K562 (cell line): ENCODE results near the gene LETM1. TPM values are rescaled to one million over a fixed set of nuclear protein-coding genes. Genes with fewer than 3 reads are reported as not detected.

Experiments used
- BRCA1 ChIP-seq, 2 experiments: fragments of 450-650 bp in 1 of 2; sonication (generic) in 1 of 2; formaldehyde crosslinking in 1 of 2; IDR thresholded peaks; 2 replicates each; pipeline versions ENCODE4 v1.5.0 to v1.6.1; 2017 to 2020; ENCODE audit warnings: mild to moderate bottlenecking in 1 of 2, missing genetic modification reagents in 1 of 2
- CBFA2T2 ChIP-seq: fragments of 450-650 bp; conservative IDR thresholded peaks from 2 replicates; pipeline ENCODE4 v1.6.1; 2017; ENCODE audit warnings: mild to moderate bottlenecking
- CBX3 ChIP-seq, 2 experiments: IDR thresholded peaks; 1 replicate in 1 of 2; 2 replicates in 1 of 2; pipeline ENCODE4 v1.6.1; 2012; ENCODE audit warnings: inconsistent platforms in 2 of 2, low read length in 2 of 2, borderline replicate concordance in 1 of 2, control low read depth in 1 of 2
- CTBP1 ChIP-seq: fragments of 450-650 bp; IDR thresholded peaks from 2 replicates; pipeline ENCODE4 v1.6.1; 2016; ENCODE audit warnings: borderline replicate concordance
- E2F4 ChIP-seq: sonication (generic); formaldehyde crosslinking; IDR thresholded peaks from 2 replicates; pipeline ENCODE4 v1.8.0; 2022; ENCODE audit warnings: mild to moderate bottlenecking, low read depth, missing genetic modification reagents
- EGR1 ChIP-seq: fragments of 450-650 bp; conservative IDR thresholded peaks from 2 replicates; pipeline ENCODE4 v1.6.1; 2017; ENCODE audit warnings: mild to moderate bottlenecking
- ESRRA ChIP-seq: fragments of 450-650 bp; IDR thresholded peaks from 2 replicates; pipeline ENCODE4 v1.6.1; 2014; ENCODE audit warnings: low read depth, mild to moderate bottlenecking, moderate library complexity, borderline replicate concordance
- ETV1 ChIP-seq: fragments of 450-650 bp; conservative IDR thresholded peaks from 2 replicates; pipeline ENCODE4 v1.6.1; 2016; ENCODE audit warnings: missing genetic modification characterization, control low read depth, low read depth, missing compliant biosample characterization
- FUS ChIP-seq: fragments of 200-400 bp; formaldehyde crosslinking; optimal IDR thresholded peaks from 2 replicates; pipeline ENCODE3; 2017; ENCODE audit warnings: low read depth, low read length
- HNRNPLL ChIP-seq: fragments of 200-400 bp; formaldehyde crosslinking; IDR thresholded peaks from 2 replicates; pipeline ENCODE4 v1.6.1; 2017; ENCODE audit warnings: low read length, low read depth, mild to moderate bottlenecking; ENCODE audit not compliant: poor library complexity, severe bottlenecking
- JUND ChIP-seq, 2 experiments: IDR thresholded peaks; 2 replicates in 1 of 2; 3 replicates in 1 of 2; pipeline ENCODE4 v1.6.1; 2011; ENCODE audit warnings: borderline replicate concordance in 2 of 2, low read depth in 2 of 2, low read length in 2 of 2, improper control_type of control experiment in 1 of 2, missing biosample characterization in 1 of 2, missing genetic modification characterization in 1 of 2, missing genetic modification reagents in 1 of 2
- KDM1A ChIP-seq, 2 experiments: fragments of 450-650 bp; IDR thresholded peaks; 2 replicates each; pipeline ENCODE4 v1.6.1; 2016; ENCODE audit warnings: mild to moderate bottlenecking in 2 of 2
- KLF16 ChIP-seq: IDR thresholded peaks from 2 replicates; pipeline ENCODE4 v1.6.1; 2016; ENCODE audit warnings: antibody characterized with exemption
- LEF1 ChIP-seq: fragments of 450-650 bp; IDR thresholded peaks from 2 replicates; pipeline ENCODE4 v1.6.1; 2016; ENCODE audit warnings: mild to moderate bottlenecking
- MAZ ChIP-seq, 2 experiments: fragments of 450-650 bp in 1 of 2; sonication (generic) in 1 of 2; formaldehyde crosslinking; IDR thresholded peaks in 1 of 2; conservative IDR thresholded peaks in 1 of 2; 2 replicates each; pipeline versions ENCODE4 v1.4.0 to v1.5.0; 2020; ENCODE audit warnings: mild to moderate bottlenecking in 1 of 2, missing genetic modification reagents in 1 of 2
- MEIS2 ChIP-seq: fragments of 450-650 bp; IDR thresholded peaks from 2 replicates; pipeline ENCODE4 v1.6.1; 2014; ENCODE audit warnings: mild to moderate bottlenecking; ENCODE audit not compliant: partially characterized antibody
- MTA1 ChIP-seq: fragments of 450-650 bp; IDR thresholded peaks from 2 replicates; pipeline ENCODE4 v1.6.1; 2017; ENCODE audit warnings: borderline replicate concordance
- RCOR1 ChIP-seq, 2 experiments: IDR thresholded peaks; 2 replicates each; pipeline ENCODE4 v1.6.1; 2012; ENCODE audit warnings: low read depth in 2 of 2, low read length in 2 of 2, borderline replicate concordance in 1 of 2, improper control_type of control experiment in 1 of 2
- SPI1 ChIP-seq: IDR thresholded peaks from 2 replicates; pipeline ENCODE4 v1.6.1; 2011; ENCODE audit warnings: low read depth, low read length, control low read depth, borderline replicate concordance
- STAG1 ChIP-seq: sonication (generic); formaldehyde crosslinking; IDR thresholded peaks from 2 replicates; pipeline ENCODE4 v1.5.0; 2020; ENCODE audit warnings: missing genetic modification reagents, borderline replicate concordance
- XRCC3 ChIP-seq: fragments of 450-650 bp; IDR thresholded peaks from 2 replicates; pipeline ENCODE4 v1.6.1; 2017; ENCODE audit warnings: mild to moderate bottlenecking, moderate library complexity
- ZNF263 ChIP-seq: sonication (generic); formaldehyde crosslinking; IDR thresholded peaks from 2 replicates; pipeline ENCODE4 v1.8.0; 2022; ENCODE audit warnings: mild to moderate bottlenecking, missing genetic modification reagents, borderline replicate concordance
- polyA plus RNA-seq, 8 experiments: library from polyadenylated mRNA; depleted of rRNA in 4 of 8; stranded (reverse) in 5 of 8; unstranded in 3 of 8; fragments of >200 nt; fragmentation: Nextera tagmentation in 2 of 8; fragmentation: Illumina TruSeq in 1 of 8; extraction: Ambion mirVana in 2 of 8; extraction: Trizol in 1 of 8; gene quantifications; 2 replicates each; pipeline versions ENCODE4 v1.2.1 to v1.2.3, GENCODE V29; 2011 to 2014; ENCODE audit warnings: inconsistent platforms in 1 of 8, missing spikeins in 1 of 8
- total RNA-seq, 7 experiments: library from RNA; depleted of rRNA in 6 of 7; stranded (reverse); fragments of >200 nt in 6 of 7; fragmentation: Illumina TruSeq in 2 of 7; extraction: Trizol in 2 of 7; gene quantifications; 2 replicates each; pipeline versions ENCODE4 v1.2.1 to v1.2.3, GENCODE V29; 2011 to 2021; ENCODE audit warnings: low replicate concordance in 1 of 7
- TF ChIP-seq, protein P1 (sequence below), 2 experiments: IDR thresholded peaks in 1 of 2; conservative IDR thresholded peaks in 1 of 2; 2 replicates each; pipeline ENCODE4 v1.6.1; 2016; ENCODE audit warnings: low read depth in 2 of 2, mild to moderate bottlenecking in 1 of 2, missing compliant biosample characterization in 1 of 2, missing genetic modification characterization in 1 of 2, moderate library complexity in 1 of 2

The LETM1 gene
- total and polyA plus RNA-seq, 9 of the 15 experiments (the other 6 are each of a cell fraction or from before 2014, with no cell fraction given), result 3.9 to 109 (median 35.0) TPM

DNA sequence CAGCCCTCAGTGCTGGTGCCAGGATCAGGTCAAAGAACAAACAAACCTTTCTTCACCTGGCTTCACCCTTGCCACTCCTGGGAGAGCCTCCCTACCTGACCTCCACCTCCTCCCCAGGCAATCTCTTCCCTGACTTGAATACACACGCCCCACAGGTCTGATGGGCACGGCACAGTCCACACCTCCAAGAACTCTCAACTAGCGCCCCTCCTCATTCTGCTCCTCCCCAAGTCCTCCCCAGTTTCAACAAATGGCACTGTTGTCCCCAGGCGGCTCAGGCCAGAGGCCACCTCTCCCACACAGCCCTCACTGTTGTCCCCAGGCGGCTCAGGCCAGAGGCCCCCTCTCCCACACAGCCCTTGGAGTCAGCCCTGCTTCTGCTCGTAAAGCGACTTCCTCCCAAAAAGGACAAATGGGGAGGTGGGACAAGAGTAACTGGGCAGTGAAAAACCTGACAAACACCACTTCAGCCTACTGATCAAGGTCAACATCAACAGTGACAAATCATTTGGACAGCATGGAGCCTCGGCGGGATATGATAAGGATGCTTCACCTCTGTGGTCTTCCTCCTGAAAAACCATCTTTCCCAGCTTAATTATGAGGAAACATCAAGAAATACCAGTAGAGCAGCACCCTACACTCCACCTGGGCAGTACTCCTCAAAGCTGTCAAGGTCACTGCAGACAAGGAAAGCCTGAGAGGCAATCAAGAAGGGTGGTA is 2.9 kb downstream of the LETM1 start (continued):
- TF ChIP-seq E2F4 (CRISPR knock-in tag), result no peak
- no peak for TF ChIP-seq HNRNPLL
- 0 out of 2 replicates have a peak, but pooled peaks have one; percentile 8 for TF ChIP-seq EGR1
- peak in 1 of 2 experiments; percentile 48; a peak in 1 of 4 replicates for TF ChIP-seq MAZ (CRISPR knock-in tag; conservative IDR thresholded peaks at IDR 0.05 in 1 of 2, IDR thresholded peaks at IDR 0.05 in 1 of 2)
- 0 out of 2 replicates have a peak, but pooled peaks have one; percentile 22 for TF ChIP-seq KLF16
- 0 out of 2 replicates have a peak, but pooled peaks have one; percentile 46 for TF ChIP-seq MTA1
- peak in 1 of 2 experiments; percentile 37; a peak in 2 of 4 replicates for TF ChIP-seq KDM1A (IDR thresholded peaks at IDR 0.05)
- TF ChIP-seq, protein P1, sequence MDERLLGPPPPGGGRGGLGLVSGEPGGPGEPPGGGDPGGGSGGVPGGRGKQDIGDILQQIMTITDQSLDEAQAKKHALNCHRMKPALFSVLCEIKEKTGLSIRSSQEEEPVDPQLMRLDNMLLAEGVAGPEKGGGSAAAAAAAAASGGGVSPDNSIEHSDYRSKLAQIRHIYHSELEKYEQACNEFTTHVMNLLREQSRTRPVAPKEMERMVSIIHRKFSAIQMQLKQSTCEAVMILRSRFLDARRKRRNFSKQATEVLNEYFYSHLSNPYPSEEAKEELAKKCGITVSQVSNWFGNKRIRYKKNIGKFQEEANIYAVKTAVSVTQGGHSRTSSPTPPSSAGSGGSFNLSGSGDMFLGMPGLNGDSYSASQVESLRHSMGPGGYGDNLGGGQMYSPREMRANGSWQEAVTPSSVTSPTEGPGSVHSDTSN (CRISPR knock-in tag; IDR thresholded peaks at IDR 0.05; ENCODE audit: low read depth), result no peak
- TF ChIP-seq, protein P1 (tag; conservative IDR thresholded peaks at IDR 0.05; ENCODE audit: low read depth), result peak; percentile 77
- TF ChIP-seq MEIS2, result peak; percentile 97
- TF ChIP-seq CBFA2T2, result peak; percentile 30; the same call in 1 of the 2 replicates
- 0 out of 4 replicates have a peak, but pooled peaks of 1 of the 2 experiments have one; percentile 20 for TF ChIP-seq RCOR1 (IDR thresholded peaks at IDR 0.05; ENCODE audit: borderline replicate concordance in 1 of 2, low read depth in 2 of 2, low read length in 2 of 2)
- TF ChIP-seq ZNF263 (CRISPR knock-in tag), result peak; percentile 83; the same call in 1 of the 2 replicates
- TF ChIP-seq SPI1, result peak; percentile 61; the same call in 1 of the 2 replicates
- no peak for TF ChIP-seq JUND (IDR thresholded peaks at IDR 0.05; ENCODE audit: borderline replicate concordance, low read depth, low read length)
- TF ChIP-seq JUND (tag; IDR thresholded peaks at IDR 0.05; ENCODE audit: borderline replicate concordance, low read depth, low read length), result 0 out of 3 replicates have a peak, but pooled peaks have one; percentile 24
- TF ChIP-seq FUS, result no peak
- 0 out of 2 replicates have a peak, but pooled peaks have one; percentile 21 for TF ChIP-seq ETV1
- TF ChIP-seq XRCC3, result no peak
- 0 out of 3 replicates have a peak, but pooled peaks of 1 of the 2 experiments have one; percentile 21 for TF ChIP-seq CBX3 (IDR thresholded peaks at IDR 0.05; ENCODE audit: borderline replicate concordance in 1 of 2, low read length in 2 of 2)
- TF ChIP-seq LEF1, result peak; percentile 29; the same call in 1 of the 2 replicates
- peak; percentile 84 for TF ChIP-seq CTBP1
- no peak for TF ChIP-seq BRCA1 (IDR thresholded peaks at IDR 0.05)
- TF ChIP-seq BRCA1 (CRISPR knock-in tag; IDR thresholded peaks at IDR 0.05), result no peak
- peak; percentile 83 for TF ChIP-seq ESRRA
- no peak for TF ChIP-seq STAG1 (CRISPR knock-in tag)
